SK-N-SH treated with all-trans-retinoic acid at 6 μM for 48 hours (cell line): ENCODE data around the gene FLT3LG.
"Not testable (repeated sequence)": the region's sequence is repeated elsewhere in the genome, so short reads cannot be mapped to it uniquely, and the experiment has no call there.

Source experiments
- ATAC-seq: fragments of 200-7000 bp; cut with Tn5 transposase; 3 replicates; pipeline ENCODE4 v1.9.1; 2020; ENCODE audit warnings: mild to moderate bottlenecking, moderate library complexity
- ARNTL ChIP-seq: fragments of 450-650 bp; formaldehyde crosslinking; IDR thresholded peaks from 2 replicates; pipeline ENCODE4 v1.5.0; 2020; ENCODE audit warnings: low read depth, mild to moderate bottlenecking, moderate library complexity, borderline replicate concordance
- CSDC2 ChIP-seq: fragments of 250-450 bp; sonication (Bioruptor Pico); IDR thresholded peaks from 2 replicates; pipeline ENCODE4 v1.5.0; 2020; ENCODE audit warnings: mild to moderate bottlenecking, moderate library complexity
- ESRRG ChIP-seq: fragments of 250-450 bp; sonication (Bioruptor Pico); IDR thresholded peaks from 2 replicates; pipeline ENCODE4 v1.6.1; 2021; ENCODE audit warnings: mild to moderate bottlenecking
- GLIS3 ChIP-seq: fragments of 250-450 bp; sonication (Bioruptor Pico); IDR thresholded peaks from 2 replicates; pipeline ENCODE4 v1.5.0; 2020; ENCODE audit warnings: mild to moderate bottlenecking, moderate library complexity
- ISL1 ChIP-seq: fragments of 250-450 bp; sonication (Bioruptor Pico); IDR thresholded peaks from 2 replicates; pipeline ENCODE4 v2.1.2; 2022; ENCODE audit warnings: mild to moderate bottlenecking, moderate library complexity
- OSR1 ChIP-seq: fragments of 250-450 bp; sonication (Bioruptor Pico); IDR thresholded peaks from 2 replicates; pipeline ENCODE4 v1.8.0; 2022; ENCODE audit warnings: moderate library complexity, mild to moderate bottlenecking, inconsistent platforms
- PPARA ChIP-seq: fragments of 250-450 bp; sonication (Bioruptor Pico); IDR thresholded peaks from 2 replicates; pipeline ENCODE4 v1.5.0; 2020; ENCODE audit warnings: mild to moderate bottlenecking, borderline replicate concordance
- RARB ChIP-seq: fragments of 250-450 bp; sonication (Bioruptor Pico); IDR thresholded peaks from 2 replicates; pipeline ENCODE4 v1.8.0; 2021; ENCODE audit warnings: mild to moderate bottlenecking, moderate library complexity
- SNAI2 ChIP-seq: fragments of 250-450 bp; sonication (Bioruptor Pico); IDR thresholded peaks from 2 replicates; pipeline ENCODE4 v1.5.0; 2020; ENCODE audit warnings: mild to moderate bottlenecking, moderate library complexity
- TCF4 ChIP-seq: fragments of 250-450 bp; sonication (Bioruptor Pico); IDR thresholded peaks from 2 replicates; pipeline ENCODE4 v1.8.0; 2021; ENCODE audit warnings: mild to moderate bottlenecking, moderate library complexity, borderline replicate concordance
- ZC3H10 ChIP-seq: fragments of 250-450 bp; sonication (Bioruptor Pico); IDR thresholded peaks from 2 replicates; pipeline ENCODE4 v1.5.1; 2021; ENCODE audit warnings: mild to moderate bottlenecking, moderate library complexity
- ZFP3 ChIP-seq: fragments of 250-450 bp; sonication (Bioruptor Pico); IDR thresholded peaks from 2 replicates; pipeline ENCODE4 v1.5.0; 2020; ENCODE audit warnings: mild to moderate bottlenecking, moderate library complexity
- ZFP30 ChIP-seq: fragments of 450-650 bp; formaldehyde crosslinking; IDR thresholded peaks from 2 replicates; pipeline ENCODE4 v1.5.0; 2022; ENCODE audit warnings: mild to moderate bottlenecking, moderate library complexity
- ZNF565 ChIP-seq: fragments of 450-650 bp; formaldehyde crosslinking; conservative IDR thresholded peaks from 2 replicates; pipeline ENCODE4 v1.5.0; 2020; ENCODE audit warnings: low read depth, mild to moderate bottlenecking, moderate library complexity
- ZNF70 ChIP-seq: fragments of 450-650 bp; formaldehyde crosslinking; IDR thresholded peaks from 2 replicates; pipeline ENCODE4 v1.5.0; 2020; ENCODE audit warnings: mild to moderate bottlenecking, moderate library complexity
- ZNF8 ChIP-seq: fragments of 450-650 bp; formaldehyde crosslinking; IDR thresholded peaks from 2 replicates; pipeline ENCODE4 v1.5.0; 2020; ENCODE audit warnings: mild to moderate bottlenecking, moderate library complexity
- TF ChIP-seq, protein P1 (sequence below): fragments of 250-450 bp; sonication (Bioruptor Pico); IDR thresholded peaks from 2 replicates; pipeline ENCODE4 v1.5.1; 2021; ENCODE audit warnings: mild to moderate bottlenecking, moderate library complexity
- TF ChIP-seq, protein P2 (sequence below): fragments of 250-450 bp; sonication (Bioruptor Pico); IDR thresholded peaks from 2 replicates; pipeline ENCODE4 v1.5.1; 2020; ENCODE audit warnings: low read depth, mild to moderate bottlenecking, moderate library complexity
- TF ChIP-seq, protein P3 (sequence below): fragments of 250-450 bp; sonication (Bioruptor Pico); IDR thresholded peaks from 2 replicates; pipeline ENCODE4 v1.8.0; 2020; ENCODE audit warnings: mild to moderate bottlenecking, moderate library complexity, borderline replicate concordance
- TF ChIP-seq, protein P4 (sequence below): fragments of 250-450 bp; sonication (Bioruptor Pico); IDR thresholded peaks from 2 replicates; pipeline ENCODE4 v1.8.0; 2021; ENCODE audit warnings: low read depth, mild to moderate bottlenecking, moderate library complexity, borderline replicate concordance

Gene FLT3LG

DNA sequence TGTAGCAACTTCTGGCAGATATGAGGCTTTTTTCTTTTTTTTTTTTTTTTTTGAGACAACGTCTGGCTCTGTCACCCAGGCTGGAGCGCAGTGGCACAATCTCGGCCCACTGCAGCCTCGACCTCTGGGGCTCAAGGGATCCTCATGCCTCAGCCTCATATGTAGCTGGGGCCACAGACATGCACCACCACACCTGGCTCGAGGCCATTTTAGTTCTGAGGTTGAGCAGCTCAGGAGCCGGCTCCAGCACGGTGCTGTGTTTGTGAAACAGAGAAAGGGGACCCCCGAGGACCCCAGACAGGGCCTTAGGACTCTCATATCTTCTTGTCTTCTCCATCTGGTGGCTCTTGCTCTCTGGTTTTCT is 3.4 kb upstream of the FLT3LG start (continued):
- TF ChIP-seq ZNF70 = no peak
- TF ChIP-seq, all 23 proteins: peak for 0

DNA sequence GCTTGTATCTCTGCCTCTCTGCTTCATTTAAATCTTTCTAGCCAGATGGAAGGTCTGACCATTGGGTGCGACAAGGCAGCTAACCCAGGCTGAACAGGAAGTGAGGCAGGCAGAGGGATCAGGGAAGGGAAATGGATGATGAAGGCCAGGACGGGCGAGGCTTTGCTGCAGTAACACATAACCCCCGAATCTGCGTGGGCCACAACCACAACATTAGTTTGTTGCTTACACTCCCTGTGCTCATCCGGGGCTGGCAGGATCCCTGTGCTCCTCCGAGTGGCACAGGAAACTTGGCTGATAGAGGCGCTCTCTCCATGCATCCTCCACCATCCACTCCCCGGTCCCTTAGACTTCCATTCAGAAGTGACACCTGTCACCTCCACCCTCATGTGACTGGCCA is 1.1 kb upstream of the FLT3LG start:
- TF ChIP-seq ISL1 (CRISPR knock-in tag) (no peak), CSDC2 (CRISPR knock-in tag) (no peak), RARB (no peak)
- TF ChIP-seq, protein P1, sequence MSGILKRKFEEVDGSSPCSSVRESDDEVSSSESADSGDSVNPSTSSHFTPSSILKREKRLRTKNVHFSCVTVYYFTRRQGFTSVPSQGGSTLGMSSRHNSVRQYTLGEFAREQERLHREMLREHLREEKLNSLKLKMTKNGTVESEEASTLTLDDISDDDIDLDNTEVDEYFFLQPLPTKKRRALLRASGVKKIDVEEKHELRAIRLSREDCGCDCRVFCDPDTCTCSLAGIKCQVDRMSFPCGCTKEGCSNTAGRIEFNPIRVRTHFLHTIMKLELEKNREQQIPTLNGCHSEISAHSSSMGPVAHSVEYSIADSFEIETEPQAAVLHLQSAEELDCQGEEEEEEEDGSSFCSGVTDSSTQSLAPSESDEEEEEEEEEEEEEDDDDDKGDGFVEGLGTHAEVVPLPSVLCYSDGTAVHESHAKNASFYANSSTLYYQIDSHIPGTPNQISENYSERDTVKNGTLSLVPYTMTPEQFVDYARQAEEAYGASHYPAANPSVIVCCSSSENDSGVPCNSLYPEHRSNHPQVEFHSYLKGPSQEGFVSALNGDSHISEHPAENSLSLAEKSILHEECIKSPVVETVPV = no peak
- TF ChIP-seq, all 23 proteins: peak for 0
- no peak for ATAC-seq

DNA sequence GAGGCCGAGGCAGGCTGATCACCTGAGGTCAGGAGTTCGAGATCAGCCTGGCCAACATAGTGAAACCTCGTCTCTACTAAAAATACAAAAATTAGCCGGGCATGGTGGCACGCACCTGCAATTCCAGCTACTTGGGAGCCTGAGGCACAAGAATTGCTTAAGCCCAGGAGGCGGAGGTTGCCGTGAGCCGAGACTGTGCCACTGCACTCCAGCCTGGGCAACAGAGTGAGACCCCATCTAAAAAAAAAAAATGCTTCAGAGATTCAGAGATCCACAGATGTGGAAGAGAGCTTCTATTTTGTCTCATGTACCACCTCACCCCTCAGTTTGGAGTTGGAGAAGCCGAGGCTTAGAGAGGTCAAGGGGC is 531 bp upstream of the FLT3LG start:
- not testable (repeated sequence) for ATAC-seq

DNA sequence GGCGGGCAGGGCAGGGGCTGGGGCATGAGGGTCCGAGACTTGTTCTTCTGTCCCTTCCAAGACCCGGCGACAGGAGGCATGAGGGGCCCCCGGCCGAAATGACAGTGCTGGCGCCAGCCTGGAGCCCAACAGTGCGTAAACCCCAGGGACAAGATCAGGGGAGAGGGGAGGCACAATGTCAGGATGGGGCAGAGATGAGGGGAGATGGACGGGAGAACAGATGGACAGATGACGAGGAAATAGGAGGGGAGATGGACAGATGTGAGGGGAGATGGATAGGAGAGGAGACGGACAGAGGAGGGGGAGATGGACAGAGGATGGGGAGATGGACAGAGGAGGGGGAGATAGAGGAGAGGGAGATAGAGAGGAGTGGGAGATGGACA is 518 bp downstream of the FLT3LG start:
- ATAC-seq = no peak
- TF ChIP-seq OSR1 (CRISPR knock-in tag) (no peak), TCF4 (CRISPR knock-in tag) (no peak), PPARA (CRISPR knock-in tag) (no peak), ZNF70 (no peak), ESRRG (no peak), ZNF8 (CRISPR knock-in tag) (no peak), ZFP3 (no peak), ZC3H10 (CRISPR knock-in tag) (no peak), GLIS3 (CRISPR knock-in tag) (no peak), ARNTL (no peak)
- TF ChIP-seq, protein P2, sequence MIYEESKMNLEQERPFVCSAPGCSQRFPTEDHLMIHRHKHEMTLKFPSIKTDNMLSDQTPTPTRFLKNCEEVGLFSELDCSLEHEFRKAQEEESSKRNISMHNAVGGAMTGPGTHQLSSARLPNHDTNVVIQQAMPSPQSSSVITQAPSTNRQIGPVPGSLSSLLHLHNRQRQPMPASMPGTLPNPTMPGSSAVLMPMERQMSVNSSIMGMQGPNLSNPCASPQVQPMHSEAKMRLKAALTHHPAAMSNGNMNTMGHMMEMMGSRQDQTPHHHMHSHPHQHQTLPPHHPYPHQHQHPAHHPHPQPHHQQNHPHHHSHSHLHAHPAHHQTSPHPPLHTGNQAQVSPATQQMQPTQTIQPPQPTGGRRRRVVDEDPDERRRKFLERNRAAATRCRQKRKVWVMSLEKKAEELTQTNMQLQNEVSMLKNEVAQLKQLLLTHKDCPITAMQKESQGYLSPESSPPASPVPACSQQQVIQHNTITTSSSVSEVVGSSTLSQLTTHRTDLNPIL (CRISPR knock-in tag) = no peak
- TF ChIP-seq, protein P1 = no peak

DNA sequence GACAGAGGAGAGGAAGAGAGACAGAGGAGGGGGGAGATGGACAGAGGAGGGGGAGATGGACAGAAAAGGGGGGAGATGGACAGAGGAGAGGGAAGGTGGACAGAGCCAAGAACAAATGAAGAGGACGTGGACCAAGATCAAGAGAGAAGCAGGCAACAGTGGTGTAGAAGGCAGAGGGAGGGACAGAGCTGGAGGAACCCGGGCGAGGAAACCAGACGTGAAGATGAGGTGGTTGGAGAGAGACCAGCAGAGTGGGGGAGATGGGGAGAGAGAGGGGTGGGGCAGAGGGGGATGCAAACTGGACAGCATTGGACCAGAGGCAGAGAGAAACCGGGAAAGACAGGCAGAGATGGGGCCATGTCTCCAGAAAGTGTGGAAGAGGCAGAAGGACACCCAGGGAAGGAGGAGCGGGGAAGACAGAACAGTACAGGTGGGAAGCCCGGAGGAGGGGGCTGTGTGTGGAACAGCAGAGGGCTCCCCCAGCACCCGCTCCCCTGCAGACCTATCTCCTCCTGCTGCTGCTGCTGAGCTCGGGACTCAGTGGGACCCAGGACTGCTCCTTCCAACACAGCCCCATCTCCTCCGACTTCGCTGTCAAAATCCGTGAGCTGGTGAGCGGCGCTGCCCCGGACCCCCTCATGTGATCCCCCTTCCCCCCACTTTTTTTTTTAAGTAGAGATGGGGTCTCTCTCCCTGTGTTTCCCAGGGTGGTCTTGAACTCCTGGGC is 1.3 kb downstream of the FLT3LG start:
- no peak for ATAC-seq
- TF ChIP-seq ZNF565 (CRISPR knock-in tag) (no peak), SNAI2 (CRISPR knock-in tag) (no peak), GLIS3 (CRISPR knock-in tag) (no peak), ZFP30 (no peak), ISL1 (CRISPR knock-in tag) (no peak), TCF4 (CRISPR knock-in tag) (no peak)
- TF ChIP-seq, protein P3, sequence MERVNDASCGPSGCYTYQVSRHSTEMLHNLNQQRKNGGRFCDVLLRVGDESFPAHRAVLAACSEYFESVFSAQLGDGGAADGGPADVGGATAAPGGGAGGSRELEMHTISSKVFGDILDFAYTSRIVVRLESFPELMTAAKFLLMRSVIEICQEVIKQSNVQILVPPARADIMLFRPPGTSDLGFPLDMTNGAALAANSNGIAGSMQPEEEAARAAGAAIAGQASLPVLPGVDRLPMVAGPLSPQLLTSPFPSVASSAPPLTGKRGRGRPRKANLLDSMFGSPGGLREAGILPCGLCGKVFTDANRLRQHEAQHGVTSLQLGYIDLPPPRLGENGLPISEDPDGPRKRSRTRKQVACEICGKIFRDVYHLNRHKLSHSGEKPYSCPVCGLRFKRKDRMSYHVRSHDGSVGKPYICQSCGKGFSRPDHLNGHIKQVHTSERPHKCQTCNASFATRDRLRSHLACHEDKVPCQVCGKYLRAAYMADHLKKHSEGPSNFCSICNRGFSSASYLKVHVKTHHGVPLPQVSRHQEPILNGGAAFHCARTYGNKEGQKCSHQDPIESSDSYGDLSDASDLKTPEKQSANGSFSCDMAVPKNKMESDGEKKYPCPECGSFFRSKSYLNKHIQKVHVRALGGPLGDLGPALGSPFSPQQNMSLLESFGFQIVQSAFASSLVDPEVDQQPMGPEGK = no peak

DNA sequence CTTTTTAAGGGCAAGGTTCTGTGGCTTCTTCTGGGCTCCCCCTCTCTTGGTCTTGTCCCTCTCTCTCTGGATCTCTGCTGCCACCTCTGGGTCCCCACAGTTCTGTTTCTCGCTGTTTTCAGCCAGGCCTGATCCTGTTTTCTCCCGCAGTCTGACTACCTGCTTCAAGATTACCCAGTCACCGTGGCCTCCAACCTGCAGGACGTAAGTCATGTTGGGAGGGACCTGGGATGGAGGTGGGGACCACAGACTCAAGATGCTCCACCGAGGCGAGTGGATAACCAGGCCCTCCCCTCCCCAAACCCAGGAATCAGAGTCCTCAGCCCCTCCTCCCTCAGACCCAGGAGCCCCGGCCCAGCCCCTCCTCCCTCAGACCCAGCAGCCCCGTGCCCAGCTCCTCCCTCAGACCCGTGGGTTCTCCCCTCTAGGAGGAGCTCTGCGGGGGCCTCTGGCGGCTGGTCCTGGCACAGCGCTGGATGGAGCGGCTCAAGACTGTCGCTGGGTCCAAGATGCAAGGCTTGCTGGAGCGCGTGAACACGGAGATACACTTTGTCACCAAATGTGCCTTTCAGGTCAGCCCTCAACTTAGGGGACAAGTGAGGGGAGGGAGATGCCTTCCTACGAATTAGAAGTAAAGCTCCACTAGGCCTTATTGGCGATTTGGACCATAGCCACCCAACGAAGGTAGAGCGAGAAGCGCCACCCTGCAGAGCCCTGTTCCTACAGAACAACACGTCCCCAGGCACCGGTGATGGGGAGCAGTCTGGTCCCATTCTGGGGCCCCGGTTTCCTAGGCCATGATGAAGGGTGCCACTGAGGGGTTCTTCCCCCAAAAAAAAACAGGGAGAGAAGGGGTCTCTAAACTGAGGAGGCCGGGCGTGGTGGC is 2.2 kb downstream of the FLT3LG start:
- peak; percentile 50 for ATAC-seq
- TF ChIP-seq ZFP30 (no peak), GLIS3 (CRISPR knock-in tag) (no peak), CSDC2 (CRISPR knock-in tag) (no peak), ZNF565 (CRISPR knock-in tag) (no peak), TCF4 (CRISPR knock-in tag) (no peak), ZFP3 (no peak)
- TF ChIP-seq, protein P4, sequence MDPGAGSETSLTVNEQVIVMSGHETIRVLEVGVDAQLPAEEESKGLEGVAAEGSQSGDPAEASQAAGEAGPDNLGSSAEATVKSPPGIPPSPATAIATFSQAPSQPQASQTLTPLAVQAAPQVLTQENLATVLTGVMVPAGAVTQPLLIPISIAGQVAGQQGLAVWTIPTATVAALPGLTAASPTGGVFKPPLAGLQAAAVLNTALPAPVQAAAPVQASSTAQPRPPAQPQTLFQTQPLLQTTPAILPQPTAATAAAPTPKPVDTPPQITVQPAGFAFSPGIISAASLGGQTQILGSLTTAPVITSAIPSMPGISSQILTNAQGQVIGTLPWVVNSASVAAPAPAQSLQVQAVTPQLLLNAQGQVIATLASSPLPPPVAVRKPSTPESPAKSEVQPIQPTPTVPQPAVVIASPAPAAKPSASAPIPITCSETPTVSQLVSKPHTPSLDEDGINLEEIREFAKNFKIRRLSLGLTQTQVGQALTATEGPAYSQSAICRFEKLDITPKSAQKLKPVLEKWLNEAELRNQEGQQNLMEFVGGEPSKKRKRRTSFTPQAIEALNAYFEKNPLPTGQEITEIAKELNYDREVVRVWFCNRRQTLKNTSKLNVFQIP (CRISPR knock-in tag) = no peak
- TF ChIP-seq, protein P1 = no peak
